CD4-positive, alpha-beta T cell treated with Interleukin-17A for 4 hours (primary cell): ENCODE data around the gene PRR19.
A peak's percentile ranks its signal among the peaks of the same experiment; 100 is the strongest.

Experiments
- DNase-seq: peaks from one replicate; pipeline ENCODE4 v3.0.0-alpha.2; 2020; ENCODE audit warnings: mixed read lengths

PRR19 gene

GRCh38 chr19:42271045-42271419 lies 30.9 kb upstream of the PRR19 start:
- no peak for DNase-seq

DNA sequence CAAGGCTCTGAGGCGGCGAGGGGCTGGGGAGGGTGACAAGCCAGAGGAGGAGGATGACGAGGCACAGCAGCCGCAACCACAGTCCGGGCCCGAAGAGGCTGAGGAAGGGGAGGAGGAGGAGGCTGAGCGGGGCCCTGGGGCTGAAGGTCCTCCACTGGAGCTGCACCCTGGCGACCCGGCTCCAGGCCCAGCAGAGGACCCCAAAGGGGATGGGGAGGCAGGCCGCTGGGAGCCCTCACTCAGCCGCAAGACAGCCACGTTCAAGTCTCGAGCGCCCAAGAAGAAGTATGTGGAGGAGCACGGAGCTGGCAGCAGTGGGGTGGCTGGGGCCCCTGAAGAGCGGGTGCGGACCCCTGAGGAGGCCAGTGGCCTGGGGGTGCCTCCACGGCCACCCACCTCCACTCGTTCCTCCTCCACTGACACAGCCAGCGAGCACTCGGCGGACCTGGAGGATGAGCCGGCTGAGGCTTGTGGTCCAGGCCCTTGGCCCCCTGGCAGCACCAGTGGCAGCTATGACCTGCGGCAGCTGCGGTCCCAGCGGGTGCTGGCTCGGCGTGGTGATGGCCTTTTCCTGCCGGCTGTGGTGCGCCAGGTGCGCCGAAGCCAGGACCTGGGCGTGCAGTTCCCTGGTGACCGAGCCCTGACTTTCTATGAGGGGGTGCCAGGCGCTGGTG lies 29.9 kb upstream of the PRR19 start:
- DNase-seq, result no peak

DNA sequence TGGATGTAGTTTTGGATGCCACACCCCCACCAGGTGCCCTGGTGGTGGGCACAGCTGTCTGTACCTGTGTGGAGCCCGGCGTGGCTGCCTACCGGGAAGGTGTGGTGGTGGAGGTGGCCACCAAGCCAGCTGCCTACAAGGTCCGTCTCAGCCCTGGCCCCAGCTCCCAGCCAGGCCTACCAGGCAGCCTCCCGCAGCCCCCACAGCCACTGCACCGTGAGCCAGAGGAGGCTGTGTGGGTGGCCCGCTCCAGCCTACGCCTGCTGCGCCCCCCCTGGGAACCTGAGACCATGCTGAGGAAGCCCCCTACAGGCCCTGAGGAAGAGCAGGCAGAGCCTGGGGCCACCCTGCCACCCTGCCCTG lies 29.4 kb upstream of the PRR19 start:
- no peak for DNase-seq

DNA sequence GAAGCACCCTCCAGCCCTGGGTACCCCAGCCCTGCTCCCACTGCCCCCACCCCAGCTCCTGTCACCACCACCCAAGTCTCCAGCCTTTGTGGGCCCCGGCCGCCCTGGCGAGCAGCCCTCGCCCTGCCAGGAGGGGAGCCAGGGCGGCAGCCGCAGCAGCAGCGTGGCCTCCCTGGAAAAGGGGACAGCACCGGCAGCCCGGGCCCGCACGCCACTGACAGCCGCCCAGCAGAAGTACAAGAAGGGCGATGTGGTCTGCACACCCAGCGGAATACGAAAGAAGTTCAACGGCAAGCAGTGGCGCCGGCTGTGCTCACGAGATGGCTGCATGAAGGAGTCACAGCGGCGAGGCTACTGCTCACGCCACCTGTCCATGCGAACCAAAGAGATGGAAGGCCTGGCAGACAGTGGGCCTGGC lies 28.9 kb upstream of the PRR19 start:
- DNase-seq, result no peak

- no peak for DNase-seq
Observed at GRCh38 chr19:42273407-42274064, 28.4 kb upstream of the PRR19 start.

- DNase-seq, result no peak
Observed at GRCh38 chr19:42274065-42274682, 27.8 kb upstream of the PRR19 start.

DNA sequence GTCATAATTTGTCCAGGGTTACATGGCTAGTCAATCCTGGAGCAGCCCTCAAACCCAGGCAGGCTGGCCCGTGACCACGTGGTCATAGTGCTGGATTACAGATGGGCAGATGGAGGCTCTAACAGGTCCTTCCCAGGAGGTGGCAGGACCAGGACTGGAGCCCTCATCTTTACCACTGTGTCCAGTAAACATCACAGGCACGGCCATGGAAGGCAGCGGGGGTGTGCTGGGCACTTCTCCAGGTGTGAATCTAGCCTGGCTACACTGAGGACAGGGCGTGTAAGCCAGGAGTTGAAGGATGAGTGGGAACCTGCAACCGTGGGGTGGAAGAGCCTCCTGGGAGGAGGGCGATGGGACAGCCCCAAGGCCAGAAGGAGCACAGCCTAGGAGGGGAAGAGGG lies 26.8 kb upstream of the PRR19 start:
- no peak for DNase-seq

DNA sequence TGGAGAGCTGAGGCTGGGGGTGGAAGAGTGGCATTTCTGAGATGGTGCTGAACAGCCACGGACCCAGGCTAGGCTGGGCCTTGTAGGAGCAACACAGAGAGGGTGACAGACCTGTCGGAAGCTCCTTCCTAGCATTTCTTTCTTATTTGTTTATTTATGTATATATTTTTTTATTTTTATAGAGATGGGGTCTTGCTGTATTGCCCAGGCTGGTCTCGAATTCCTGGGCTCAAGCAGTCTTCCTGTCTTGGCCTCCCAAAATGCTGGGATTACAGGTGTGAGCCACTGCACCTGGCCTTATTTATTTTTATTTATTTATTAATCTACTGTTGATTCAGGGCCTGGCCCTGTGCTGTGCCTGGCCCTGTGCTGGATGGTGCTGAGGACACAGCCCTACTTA lies 26.4 kb upstream of the PRR19 start:
- DNase-seq, result no peak

- DNase-seq, result no peak
Observed at GRCh38 chr19:42276284-42276683, 25.6 kb upstream of the PRR19 start.

DNA sequence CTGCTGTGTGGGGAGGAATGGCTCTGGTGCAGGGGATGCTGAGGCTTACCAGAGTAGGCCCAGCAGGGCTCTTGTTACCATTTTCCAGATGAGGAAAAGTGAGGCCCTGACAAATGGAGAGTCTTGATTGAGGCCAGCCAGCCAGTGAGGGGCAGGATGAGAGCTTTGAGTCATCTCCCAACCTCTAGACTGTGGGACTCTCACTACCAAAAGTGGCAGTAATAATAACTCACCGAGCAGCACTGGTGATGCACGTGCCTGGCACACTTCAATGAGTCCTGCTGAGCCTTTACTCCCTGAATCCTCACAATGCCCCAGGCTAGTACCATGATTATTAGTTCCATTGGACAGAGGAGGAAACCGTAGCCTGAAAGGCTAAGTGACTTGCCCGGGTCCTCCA lies 25.1 kb upstream of the PRR19 start:
- no peak for DNase-seq

DNA sequence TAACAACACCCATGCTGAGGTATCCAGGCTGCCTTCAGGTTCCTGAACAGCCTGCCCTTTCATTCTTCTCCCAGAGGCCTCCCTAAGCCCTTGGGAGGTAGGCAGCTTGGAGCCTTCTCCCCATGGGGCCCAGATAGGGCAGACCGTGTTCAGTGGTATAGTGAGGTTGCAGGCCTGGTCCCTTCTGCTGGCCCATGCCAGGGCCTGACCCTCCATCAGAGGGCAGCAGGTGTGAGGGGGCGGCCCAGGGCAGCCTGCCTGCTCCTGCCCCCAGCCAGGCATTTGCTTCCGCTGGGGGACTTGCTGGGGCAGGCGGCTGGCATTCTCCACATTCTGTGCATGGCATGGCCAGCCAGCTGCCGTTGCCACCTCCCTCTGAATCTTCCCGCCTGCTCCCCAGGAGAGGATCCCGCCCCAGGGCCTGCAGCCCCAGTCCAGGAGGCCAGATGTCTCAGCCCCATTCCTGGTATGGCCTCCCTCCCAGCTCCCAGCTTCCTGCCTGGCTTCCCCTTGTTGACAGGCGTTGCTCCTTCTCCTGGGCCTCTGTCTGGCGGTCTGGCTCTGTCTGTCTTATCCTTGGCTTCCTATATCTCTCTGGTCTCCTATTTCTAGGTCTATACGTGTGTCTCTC lies 24.0 kb upstream of the PRR19 start:
- DNase-seq, result no peak

- no peak for DNase-seq
Observed at GRCh38 chr19:42278452-42279154, 23.3 kb upstream of the PRR19 start.

GRCh38 chr19:42279155-42279901 lies 22.6 kb upstream of the PRR19 start:
- DNase-seq, result no peak

DNA sequence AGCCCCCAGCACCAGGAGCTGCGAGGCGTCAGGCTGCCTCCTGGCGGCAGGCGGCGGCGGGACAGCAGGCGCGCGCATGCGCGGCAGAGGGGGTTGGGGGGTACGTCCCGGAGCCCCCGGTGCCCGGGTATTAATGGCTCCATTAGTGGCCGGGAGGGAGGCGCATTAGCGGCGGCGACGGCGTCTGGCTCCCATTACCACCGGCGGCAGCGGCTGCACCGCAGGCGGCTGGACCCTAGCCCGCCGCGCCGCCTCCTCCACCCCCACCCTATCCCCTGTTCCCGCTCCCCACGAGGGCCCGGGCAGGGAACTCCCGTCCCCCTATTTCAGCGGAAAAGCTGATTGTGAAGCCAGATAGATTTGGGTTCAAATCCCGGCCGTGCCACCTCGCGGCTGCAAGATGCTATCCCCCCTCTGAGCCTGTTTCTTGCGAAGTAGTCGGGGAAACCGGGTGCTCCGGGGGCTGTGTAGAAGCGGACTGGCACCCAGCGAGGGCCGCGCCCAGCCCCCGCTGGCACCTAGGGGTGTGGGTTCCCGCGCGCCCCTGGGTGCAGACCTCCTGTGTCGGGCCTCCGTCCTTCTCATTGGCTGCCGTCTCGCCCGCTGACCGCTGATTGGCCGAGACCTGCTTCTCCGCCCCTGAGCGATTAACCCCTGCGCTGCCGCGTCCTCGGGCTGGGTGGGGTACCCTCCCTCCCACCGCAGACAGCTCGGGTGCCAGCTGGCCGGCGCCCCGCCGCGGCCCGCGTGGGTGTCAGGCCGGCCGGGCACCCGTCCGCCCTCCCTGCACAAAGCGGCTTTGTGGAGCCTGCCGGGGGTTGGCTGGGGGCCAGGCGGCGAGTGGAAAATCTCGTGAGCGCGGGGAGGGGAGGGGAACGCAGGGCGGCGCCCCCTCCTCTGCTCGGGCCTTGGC lies 21.8 kb upstream of the PRR19 start:
- DNase-seq, result peak; percentile 87

GRCh38 chr19:42280815-42281145 lies 21.2 kb upstream of the PRR19 start:
- peak; percentile 50 for DNase-seq

DNA sequence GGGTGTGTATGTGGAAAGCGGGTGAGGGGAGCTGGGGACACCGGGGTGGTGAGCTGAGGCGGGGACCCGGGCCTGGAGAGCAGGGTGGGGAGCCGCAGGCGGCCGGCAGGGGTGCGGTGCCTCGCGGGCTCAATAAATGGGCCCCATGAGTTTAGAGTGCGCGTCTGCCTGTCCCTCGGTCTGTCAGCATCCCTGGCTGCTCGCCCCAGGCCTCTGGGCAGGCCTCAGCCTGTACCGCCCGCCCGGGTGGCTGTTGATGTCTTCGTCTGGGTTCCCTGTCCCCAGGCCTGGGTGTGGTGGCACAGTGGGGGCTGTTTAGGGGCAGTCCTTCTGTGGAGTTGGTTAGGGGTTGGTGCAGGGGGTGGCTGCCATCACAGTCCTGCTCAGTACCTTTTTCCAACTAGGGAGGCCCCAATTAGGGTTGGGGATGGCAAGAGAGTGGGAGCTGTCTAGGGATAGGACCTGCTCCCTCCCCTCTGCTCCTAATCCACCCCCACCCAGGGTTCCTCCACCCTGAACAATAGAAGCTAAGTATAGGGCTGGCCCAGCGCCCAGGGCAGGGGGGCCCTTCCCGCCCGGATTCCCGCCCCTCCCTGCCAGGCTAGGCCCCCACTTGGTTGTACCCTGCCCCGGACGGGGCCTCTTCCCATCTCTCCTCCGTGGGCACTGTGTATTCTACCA lies 20.6 kb upstream of the PRR19 start:
- DNase-seq, result no peak

GRCh38 chr19:42281827-42282762 lies 19.8 kb upstream of the PRR19 start:
- DNase-seq, result peak; percentile 30

- no peak for DNase-seq
Observed at GRCh38 chr19:42282819-42283187, 19.1 kb upstream of the PRR19 start.

DNA sequence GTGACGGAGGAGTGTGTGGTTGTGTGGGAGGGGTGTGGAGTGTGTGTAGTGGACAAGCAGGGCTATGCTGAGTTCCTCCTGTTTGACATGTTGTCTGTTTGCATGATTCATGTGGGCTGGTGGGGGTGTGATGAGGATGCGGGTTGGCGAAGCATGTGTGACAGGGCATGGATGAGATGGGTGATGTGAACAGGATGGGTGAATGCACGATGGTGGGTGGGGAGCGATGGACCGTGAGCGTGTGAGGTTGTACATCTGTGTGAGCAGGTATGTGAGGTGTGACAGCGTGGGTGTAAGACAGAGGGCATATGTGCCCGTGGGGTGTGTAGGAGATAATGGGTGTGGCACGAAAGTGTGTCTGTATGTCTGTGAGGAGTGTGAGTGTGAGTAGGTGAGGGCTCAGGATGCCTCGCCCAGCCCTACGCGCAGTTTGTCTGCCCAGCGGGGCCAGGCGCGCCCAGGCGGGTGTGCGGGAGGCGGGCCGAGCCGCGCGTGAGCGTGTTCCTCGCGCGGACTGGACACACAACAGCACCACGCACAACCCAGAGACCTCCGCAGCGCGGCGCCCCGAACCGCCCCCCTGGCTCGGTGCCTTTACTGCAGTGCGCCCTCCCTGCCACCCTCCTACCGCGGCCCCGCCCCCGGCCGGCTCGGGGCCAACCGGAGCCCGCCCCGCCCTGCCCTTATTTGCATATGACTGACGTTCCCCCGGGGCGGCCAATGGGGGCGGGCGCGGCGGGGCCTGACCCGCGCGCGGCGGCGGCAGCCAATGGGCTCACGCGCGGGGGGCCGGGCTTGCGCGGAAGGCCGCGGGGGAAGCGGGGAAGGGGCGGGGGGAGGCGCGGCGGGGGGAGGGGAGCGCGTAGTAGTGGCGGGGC lies 18.5 kb upstream of the PRR19 start:
- peak; percentile 98 for DNase-seq
